DMS153 treated with DMSO at 0.1 percent for 48 hours (cell line): ENCODE results near the gene PSMB2.
"Not testable (repeated sequence)": the region's sequence is repeated elsewhere in the genome, so short reads cannot be mapped to it uniquely, and the experiment has no call there.

Source experiments
- DNase-seq: peaks from one replicate; lab custom pipeline; 2025; ENCODE audit not compliant: unreplicated experiment; lab: John Stamatoyannopoulos, UW

Gene PSMB2

DNA sequence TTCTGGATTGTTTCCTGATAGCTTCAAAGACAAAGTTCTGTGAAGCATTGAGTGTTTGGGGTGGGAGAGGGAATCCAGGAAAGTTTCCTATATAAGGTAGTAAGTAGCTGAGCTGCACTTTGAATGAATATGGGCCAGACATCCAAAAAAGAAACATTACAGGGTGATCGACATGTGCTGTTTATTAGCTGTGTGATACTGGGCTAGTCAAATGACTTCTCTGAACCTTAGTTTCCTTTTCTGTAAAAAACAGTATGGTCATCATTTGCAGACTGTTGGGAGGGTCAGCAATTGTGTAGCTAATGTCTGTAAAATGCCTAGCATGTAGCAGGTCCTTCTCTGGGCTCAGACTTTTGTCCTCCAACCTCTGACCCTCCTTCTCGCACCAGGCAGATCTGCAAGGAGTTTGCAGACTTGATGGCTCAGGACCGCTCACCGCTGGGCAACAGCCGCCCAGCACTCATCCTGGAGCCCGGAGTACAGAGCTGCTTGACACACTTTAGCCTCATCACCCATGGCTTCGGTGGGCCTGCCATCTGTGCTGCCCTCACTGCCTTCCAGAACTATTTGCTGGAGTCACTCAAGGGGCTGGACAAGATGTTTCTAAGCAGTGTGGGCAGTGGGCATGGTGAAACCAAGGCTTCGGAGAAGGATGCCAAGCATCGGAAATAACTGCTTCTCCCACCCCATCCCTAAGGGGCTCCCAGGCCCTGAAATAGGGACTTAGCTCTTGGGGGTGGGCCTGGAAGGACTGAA lies 47.1 kb downstream of the PSMB2 start:
- DNase-seq, result no peak

DNA sequence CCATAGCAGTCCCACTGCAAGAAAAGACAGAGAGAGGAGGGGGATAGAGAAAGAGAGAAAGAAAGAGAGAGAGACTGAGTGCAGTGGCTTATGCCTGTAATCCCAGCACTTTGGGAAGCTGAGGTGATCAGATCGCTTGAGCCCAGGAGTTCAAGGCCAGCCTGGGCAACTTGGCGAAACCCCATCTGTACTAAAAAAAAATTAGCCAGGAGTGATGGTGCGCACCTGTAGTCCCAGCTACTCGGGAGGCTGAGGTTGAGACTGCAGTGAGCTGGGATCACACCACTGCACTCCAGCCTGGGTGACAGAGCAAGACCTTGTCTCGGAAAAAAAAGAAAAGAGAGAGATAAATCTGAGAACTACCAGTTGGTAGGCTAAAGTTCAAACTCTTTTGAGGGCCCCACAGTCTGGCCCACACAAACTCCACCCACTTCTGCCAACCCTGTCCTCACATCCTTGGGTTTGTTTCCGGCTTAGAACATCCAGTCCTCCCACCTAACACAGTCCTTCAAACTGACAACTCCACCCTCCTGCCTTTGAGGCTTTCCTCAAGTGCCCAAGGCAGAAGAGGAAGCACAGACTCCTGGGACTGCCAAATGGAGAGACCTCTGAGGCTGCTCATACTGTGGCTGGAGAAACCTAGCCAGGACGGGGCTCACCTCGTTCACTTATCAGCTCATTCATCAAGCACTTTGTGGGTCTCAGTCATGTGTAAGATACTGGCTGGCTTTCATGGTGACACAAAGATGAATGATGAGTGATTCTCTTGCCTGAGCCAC lies 48.1 kb downstream of the PSMB2 start:
- no peak for DNase-seq

DNA sequence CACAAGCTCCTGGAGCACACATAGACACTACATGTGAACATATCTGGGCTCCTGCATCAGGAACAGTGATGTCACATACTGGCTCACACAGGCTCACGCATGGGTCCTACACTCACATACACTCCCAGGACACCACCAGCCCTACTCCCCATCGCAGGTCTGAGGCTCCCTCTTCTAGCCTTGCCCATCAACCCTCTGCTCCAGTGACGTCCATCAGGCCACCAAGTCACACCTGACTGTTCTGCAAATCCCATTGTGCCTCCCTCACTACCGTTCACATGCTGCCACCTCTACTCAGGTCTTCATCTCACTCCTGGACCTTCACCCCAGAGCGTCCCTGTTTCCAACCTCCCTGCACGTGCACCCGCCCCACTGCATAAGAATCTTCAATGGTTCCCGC lies 50.1 kb downstream of the PSMB2 start:
- DNase-seq, result no peak

GRCh38 chr1:35590476-35591040 lies 50.8 kb downstream of the PSMB2 start:
- no peak for DNase-seq

- no peak for DNase-seq
These were observed 51.6 kb downstream of the PSMB2 start for GRCh38 chr1:35589516-35590427.

GRCh38 chr1:35588197-35588910 lies 53.0 kb downstream of the PSMB2 start:
- no peak for DNase-seq

DNA sequence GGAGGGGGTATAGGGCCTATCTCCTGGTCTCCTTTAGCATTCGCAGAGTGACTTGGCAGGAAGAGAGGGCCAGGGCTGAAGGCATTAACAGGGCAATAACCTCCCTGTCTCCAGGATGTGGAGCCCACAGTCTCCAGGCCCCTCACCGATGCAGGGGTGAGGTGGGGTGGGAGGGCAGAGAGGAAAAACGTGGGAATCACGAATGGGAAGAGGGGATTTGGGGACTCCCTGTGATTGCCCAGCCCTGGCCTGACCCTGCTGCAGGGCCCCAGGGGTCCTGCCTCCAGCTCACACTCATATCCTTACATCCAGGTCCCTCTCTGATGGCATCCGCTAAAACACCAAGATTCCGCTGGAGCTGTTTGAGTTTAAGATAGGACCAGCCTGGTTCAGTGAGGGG lies 53.6 kb downstream of the PSMB2 start:
- no peak for DNase-seq

GRCh38 chr1:35586808-35587207 lies 54.5 kb downstream of the PSMB2 start:
- DNase-seq, result no peak

GRCh38 chr1:35585805-35586204 lies 55.5 kb downstream of the PSMB2 start:
- DNase-seq, result not testable (repeated sequence)

DNA sequence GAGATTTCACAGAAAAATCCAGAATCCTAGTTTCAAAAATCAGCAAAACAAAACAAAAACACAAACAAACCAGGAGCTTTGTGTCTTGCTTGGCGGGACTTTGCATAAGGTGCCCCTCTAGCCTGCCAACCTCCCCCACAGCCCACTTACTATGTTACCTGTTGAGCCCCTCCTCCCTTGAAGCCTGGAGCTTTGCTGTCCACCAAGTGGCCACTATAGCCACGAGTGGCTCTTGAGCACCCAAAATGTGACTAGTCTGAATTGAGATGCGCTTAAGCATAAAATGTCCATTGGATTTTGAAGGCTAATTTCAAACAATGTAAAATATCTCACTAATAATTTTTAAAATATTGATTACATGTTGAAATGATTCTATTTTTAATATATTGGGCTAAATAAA lies 56.0 kb downstream of the PSMB2 start:
- DNase-seq, result no peak

- DNase-seq, result not testable (repeated sequence)
These were observed 59.7 kb downstream of the PSMB2 start for GRCh38 chr1:35581621-35582020.

- DNase-seq, result no peak
These were observed 60.4 kb downstream of the PSMB2 start for GRCh38 chr1:35580949-35581388.

DNA sequence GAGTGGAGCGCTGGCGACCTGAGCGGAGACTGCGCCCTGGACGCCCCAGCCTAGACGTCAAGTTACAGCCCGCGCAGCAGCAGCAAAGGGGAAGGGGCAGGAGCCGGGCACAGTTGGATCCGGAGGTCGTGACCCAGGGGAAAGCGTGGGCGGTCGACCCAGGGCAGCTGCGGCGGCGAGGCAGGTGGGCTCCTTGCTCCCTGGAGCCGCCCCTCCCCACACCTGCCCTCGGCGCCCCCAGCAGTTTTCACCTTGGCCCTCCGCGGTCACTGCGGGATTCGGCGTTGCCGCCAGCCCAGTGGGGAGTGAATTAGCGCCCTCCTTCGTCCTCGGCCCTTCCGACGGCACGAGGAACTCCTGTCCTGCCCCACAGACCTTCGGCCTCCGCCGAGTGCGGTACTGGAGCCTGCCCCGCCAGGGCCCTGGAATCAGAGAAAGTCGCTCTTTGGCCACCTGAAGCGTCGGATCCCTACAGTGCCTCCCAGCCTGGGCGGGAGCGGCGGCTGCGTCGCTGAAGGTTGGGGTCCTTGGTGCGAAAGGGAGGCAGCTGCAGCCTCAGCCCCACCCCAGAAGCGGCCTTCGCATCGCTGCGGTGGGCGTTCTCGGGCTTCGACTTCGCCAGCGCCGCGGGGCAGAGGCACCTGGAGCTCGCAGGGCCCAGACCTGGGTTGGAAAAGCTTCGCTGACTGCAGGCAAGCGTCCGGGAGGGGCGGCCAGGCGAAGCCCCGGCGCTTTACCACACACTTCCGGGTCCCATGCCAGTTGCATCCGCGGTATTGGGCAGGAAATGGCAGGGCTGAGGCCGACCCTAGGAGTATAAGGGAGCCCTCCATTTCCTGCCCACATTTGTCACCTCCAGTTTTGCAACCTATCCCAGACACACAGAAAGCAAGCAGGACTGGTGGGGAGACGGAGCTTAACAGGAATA lies 64.0 kb downstream of the PSMB2 start:
- DNase-seq, result no peak

GRCh38 chr1:35576766-35577070 lies 64.6 kb downstream of the PSMB2 start:
- DNase-seq, result not testable (repeated sequence)

DNA sequence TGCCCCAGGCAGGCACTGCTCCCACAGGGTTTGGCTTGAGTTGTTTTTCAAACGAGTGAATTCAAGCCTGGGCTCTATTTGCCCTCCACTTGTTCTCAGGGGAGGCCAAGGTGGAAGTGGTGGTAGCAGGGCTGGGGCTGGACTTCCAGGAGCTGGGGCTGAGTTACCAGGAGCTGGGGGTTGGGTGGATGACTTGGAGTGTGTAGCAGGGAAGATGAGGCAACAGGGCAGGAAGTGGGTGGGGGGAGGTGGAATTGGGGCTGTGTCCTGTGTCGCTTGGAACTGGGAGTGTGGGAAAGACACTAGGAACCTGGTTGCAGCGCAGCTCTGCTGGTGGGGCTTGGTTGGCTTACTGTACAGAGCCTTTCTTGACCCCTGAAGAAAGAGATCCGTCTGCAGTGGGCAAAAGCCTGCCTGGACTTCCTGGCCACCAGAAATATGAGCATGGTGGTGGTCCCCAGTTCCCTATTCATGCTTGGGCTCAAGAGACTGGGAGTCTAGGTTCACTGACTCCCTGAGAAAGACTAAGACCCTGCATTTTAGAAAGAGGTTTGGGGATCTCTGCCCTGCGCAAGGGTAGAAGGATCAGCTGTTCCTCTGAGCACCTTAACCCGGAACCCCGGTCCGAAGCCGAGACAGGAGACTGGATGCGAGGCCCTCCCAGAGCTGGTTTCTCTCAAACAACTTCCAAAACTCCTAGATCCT lies 65.1 kb downstream of the PSMB2 start:
- DNase-seq, result no peak

DNA sequence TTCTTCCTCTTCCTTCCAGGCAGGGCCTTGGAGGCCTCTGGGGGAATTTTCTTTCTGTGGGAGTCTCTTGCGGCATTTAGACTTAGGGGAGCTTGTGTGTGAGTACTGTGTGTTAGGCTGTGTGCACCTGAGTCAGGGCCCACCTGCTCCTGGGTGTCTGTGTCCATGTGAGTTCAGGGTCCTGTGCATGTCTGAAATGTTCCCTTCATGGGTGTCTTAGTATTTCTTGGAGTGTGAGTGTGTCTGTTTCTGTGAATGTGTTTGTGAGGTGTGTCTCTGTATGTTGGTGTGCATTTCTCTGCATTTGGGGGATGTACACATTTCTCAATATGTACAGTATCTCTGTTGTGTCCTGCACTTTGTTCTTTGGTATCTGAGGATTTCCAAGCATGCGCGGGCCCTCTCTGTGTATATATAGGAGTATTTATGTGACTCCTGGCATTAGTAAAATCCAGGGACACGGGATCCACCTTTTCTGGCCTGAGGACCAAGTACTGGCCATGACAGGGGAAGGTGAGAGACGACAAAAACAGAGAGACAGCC lies 65.8 kb downstream of the PSMB2 start:
- no peak for DNase-seq

GRCh38 chr1:35574655-35575415 lies 66.5 kb downstream of the PSMB2 start:
- no peak for DNase-seq

GRCh38 chr1:35574125-35574654 lies 67.1 kb downstream of the PSMB2 start:
- DNase-seq, result no peak
